Natural killer cell treated with Interleukin-12 subunit alpha and Interleukin-12 subunit beta and Interleukin-15 and Interleukin-18, amount 100 ng/mL, for 72 hours (primary cell): ENCODE data around the gene NME2. TPM values are rescaled to one million over a fixed set of nuclear protein-coding genes. Genes with fewer than 3 reads are reported as not detected.
"Not testable (repeated sequence)": the region's sequence is repeated elsewhere in the genome, so short reads cannot be mapped to it uniquely, and the experiment has no call there.

Source experiments
- ATAC-seq, 2 donors: fragments of 150-1000 bp; cut with Tn5 transposase in 1 of 2; sonication (Bioruptor Pico), chemical (Tn5 transposase) in 1 of 2; 2 replicates each; pipeline ENCODE4 v1.10.0; 2021
- DNase-seq: peaks from one replicate; pipeline ENCODE4 v3.0.0; 2022; ENCODE audit warnings: low spot score
- H3K27ac Mint-ChIP-seq, 2 donors: 1 replicate in 1 of 2; 2 replicates in 1 of 2; pipeline ENCODE4 v1.8.0; 2022; ENCODE audit warnings: mixed read lengths in 2 of 2, mild to moderate bottlenecking in 1 of 2, moderate library complexity in 1 of 2
- H3K27me3 Mint-ChIP-seq, 2 donors: 1 replicate in 1 of 2; 2 replicates in 1 of 2; pipeline ENCODE4 v1.8.0; 2022; ENCODE audit warnings: mixed read lengths in 2 of 2
- H3K36me3 Mint-ChIP-seq: one replicate; pipeline ENCODE4 v1.8.0; 2022; ENCODE audit warnings: mixed read lengths
- H3K4me1 Mint-ChIP-seq, 2 donors: 1 replicate in 1 of 2; 2 replicates in 1 of 2; pipeline ENCODE4 v1.8.0; 2022; ENCODE audit warnings: low read depth in 2 of 2, mixed read lengths in 2 of 2, mild to moderate bottlenecking in 1 of 2
- H3K4me3 Mint-ChIP-seq: one replicate; pipeline ENCODE4 v1.8.0; 2022; ENCODE audit warnings: mixed read lengths
- H3K9me3 Mint-ChIP-seq: 2 replicates; pipeline ENCODE4 v1.8.0; 2022; ENCODE audit warnings: mixed read lengths
- total RNA-seq, 2 donors: library from RNA; stranded (reverse); gene quantifications; one replicate each; pipeline ENCODE4 v1.2.3, GENCODE V29; 2022

Gene NME2
- total RNA-seq: 100 to 1,000 TPM; 401 to 499 TPM

DNA sequence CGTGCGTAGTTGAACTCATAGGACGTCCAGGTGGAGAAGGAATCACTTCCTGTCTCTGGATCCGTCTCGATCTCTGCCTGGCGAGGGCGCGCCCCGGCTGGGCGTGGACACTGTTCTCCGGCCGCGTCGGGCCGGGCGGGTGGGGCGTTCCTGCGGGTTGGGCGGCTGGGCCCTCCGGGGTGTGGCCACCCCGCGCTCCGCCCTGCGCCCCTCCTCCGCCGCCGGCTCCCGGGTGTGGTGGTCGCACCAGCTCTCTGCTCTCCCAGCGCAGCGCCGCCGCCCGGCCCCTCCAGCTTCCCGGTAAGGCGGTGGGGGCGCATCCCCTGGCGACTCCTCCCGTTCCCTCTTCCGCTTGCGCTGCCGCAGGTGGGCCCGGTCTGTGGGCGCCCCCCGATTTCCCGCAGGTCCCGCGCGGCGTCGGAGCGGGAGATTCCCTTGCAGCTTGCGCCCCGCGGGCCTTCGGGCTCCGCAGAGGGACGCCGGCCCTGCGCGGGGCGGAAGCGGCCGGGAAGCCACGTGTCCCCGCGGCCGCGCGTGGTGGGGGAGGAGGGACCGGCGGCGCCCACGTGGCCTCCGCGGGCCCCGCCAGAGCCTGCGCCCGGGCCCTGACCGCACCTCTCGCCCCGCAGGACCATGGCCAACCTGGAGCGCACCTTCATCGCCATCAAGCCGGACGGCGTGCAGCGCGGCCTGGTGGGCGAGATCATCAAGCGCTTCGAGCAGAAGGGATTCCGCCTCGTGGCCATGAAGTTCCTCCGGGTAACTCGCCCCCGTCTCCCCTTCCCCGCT, at the start of gene NME2:
Gene NME2, plus strand, starts transcription at position 214 of the 789 bp plus-strand sequence. Its CDS starts 420 bp downstream, at position 634.
- Mint-ChIP-seq H3K27ac (peak within 1 kb of the TSS; percentile 93 to 94), H3K4me1 (peaks cover 18 to 30% of the 10 kb centered on the region in 2 donors), H3K4me3 (peak within 1 kb of the TSS; percentile 99), H3K27me3 (no peaks in the 10 kb centered on the region), H3K36me3 (peaks cover 27% of the 10 kb centered on the region), H3K9me3 (no peaks in the 10 kb centered on the region)
- DNase-seq (peak; percentile 89), ATAC-seq (peak; percentile 94 to 96)

DNA sequence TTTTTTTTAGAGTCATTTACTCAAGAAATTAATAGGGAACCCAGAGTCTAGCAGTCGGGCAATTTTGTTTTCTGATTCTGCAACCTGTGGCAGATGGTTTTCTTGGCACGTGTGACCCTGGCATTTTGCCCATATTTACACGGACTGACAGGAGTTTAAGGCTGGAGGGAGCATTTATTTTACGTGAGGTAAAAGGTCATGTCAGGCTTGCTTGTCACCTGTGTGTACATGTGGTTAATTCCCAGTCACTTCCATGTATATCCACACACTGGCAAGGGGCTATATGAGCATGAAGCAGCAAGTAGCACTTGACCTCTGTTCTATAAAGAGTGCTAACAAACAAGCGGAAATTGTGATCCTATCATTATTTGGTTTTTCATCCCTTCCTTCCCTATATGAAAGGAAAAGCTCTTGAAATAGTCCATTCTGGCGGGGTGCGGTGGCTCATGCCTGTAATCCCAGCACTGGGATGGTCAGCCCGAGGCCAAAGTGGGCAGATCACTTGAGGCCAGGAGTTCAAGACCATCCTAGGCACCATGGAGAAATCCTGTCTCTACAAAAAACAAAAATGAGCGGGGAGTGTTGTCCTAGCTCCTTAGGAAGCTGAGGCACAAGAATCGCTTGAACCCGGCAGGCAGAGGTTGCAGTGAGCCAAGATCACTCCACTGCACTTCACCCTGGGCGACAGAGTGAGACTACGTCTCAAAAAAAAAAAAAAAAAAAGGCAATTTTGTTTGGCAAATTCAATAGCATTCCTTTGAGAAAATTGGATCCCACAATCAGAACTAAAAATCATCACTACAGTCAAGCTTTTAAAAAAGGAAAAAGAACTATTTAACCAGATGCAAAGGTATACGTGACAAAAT, 47.6 kb upstream of the NME2 start:
- H3K9me3 Mint-ChIP-seq: no peaks in the 10 kb centered on the region
- no peaks in the 10 kb centered on the region for H3K27me3 Mint-ChIP-seq
- H3K36me3 Mint-ChIP-seq: no peaks in the 10 kb centered on the region
- peaks cover 30 to 40% of the 10 kb centered on the region in 2 donors for H3K4me1 Mint-ChIP-seq
- ATAC-seq (no peak), DNase-seq (no peak)
- peak overlapping the region; percentile 33 to 98 for H3K27ac Mint-ChIP-seq
- H3K4me3 Mint-ChIP-seq: peak overlapping the region; percentile 99

- DNase-seq: no peak
- Mint-ChIP-seq H3K27ac (peak overlapping the region; percentile 97 to 98), H3K4me3 (peak overlapping the region; percentile 99), H3K36me3 (no peaks in the 10 kb centered on the region), H3K4me1 (peaks cover 30 to 40% of the 10 kb centered on the region in 2 donors), H3K27me3 (no peaks in the 10 kb centered on the region), H3K9me3 (no peaks in the 10 kb centered on the region)
- ATAC-seq: peak; percentile 1 to 19
Measured at GRCh38 chr17:51119415-51120356, 46.5 kb upstream of the NME2 start.

- Mint-ChIP-seq H3K9me3 (no peaks in the 10 kb centered on the region), H3K4me1 (peaks cover 30 to 40% of the 10 kb centered on the region in 2 donors), H3K36me3 (no peaks in the 10 kb centered on the region), H3K4me3 (peak overlapping the region; percentile 99), H3K27me3 (no peaks in the 10 kb centered on the region), H3K27ac (peak overlapping the region; percentile 97 to 98)
- DNase-seq (peak; percentile 66), ATAC-seq (peak; percentile 41)
Measured at GRCh38 chr17:51120357-51120738, 45.9 kb upstream of the NME2 start.

DNA sequence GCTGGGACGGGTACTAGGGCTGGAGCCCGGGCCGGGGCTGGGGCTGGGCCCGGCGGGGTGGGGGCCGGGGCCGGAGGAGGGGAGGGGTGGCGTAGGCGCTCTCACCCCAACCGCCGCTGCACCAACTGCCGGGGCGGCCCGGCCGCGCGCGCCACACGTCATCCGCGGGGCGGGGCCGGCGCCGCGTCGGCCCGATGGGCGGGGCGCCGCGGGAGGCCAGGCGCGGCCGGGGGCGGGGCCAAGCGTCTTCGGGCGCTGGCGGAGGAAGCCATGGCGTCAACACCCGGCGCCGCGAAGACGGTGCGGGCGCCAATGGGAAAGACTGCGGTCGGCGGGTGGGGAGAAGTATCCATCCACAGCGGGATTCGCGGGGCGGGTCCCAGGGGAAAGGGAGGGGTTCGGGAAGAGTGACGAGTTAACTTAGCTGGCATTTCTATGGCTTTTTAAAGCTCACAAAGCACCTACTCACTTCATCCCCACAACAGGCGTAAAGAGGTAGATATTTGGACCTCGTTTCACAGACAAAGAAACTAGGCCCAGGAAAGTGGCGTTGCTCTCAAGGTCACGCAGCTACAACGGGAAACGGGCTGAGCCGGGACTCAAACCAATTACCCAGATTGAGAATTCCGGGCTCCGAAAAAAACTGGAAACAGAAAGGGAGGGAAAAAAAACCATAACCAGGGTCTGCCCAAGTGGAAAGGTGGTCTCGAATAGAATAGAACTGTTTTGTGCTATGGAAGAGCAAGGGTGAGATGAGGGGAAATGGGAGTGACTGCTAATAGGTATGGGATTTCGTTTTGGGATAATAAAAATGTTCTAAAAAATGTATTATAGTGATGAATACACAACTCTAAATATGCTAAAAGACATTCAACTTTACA, 45.2 kb upstream of the NME2 start, which contains the start of gene SPAG9:
Gene SPAG9, minus strand, starts transcription at position 130 of the 881 bp plus-strand sequence. CDS start 212 bp downstream, outside the sequence.
- H3K4me1 Mint-ChIP-seq: peaks cover 30 to 40% of the 10 kb centered on the region in 2 donors
- peak within 1 kb of the TSS; percentile 99 for H3K4me3 Mint-ChIP-seq
- peak within 1 kb of the TSS; percentile 97 to 98 for H3K27ac Mint-ChIP-seq
- no peaks in the 10 kb centered on the region for H3K9me3 Mint-ChIP-seq
- ATAC-seq (peak; percentile 93 to 94), DNase-seq (peak; percentile 94)
- no peaks in the 10 kb centered on the region for H3K36me3 Mint-ChIP-seq
- no peaks in the 10 kb centered on the region for H3K27me3 Mint-ChIP-seq

- DNase-seq (peak; percentile 87), ATAC-seq (peak; percentile 47 to 63)
- Mint-ChIP-seq H3K27me3 (no peaks in the 10 kb centered on the region), H3K4me3 (peak overlapping the region; percentile 99), H3K4me1 (peaks cover 26 to 36% of the 10 kb centered on the region in 2 donors), H3K36me3 (no peaks in the 10 kb centered on the region), H3K9me3 (no peaks in the 10 kb centered on the region), H3K27ac (peak overlapping the region; percentile 97 to 98)
Measured at GRCh38 chr17:51121620-51122472, 44.4 kb upstream of the NME2 start.

GRCh38 chr17:51122473-51123115, 43.6 kb upstream of the NME2 start:
- DNase-seq, H3K36me3 Mint-ChIP-seq, H3K27me3 Mint-ChIP-seq, ATAC-seq, H3K9me3 Mint-ChIP-seq: not testable (repeated sequence)
- Mint-ChIP-seq H3K4me3 (peak overlapping the region; percentile 99), H3K27ac (peak overlapping the region; percentile 97 to 98), H3K4me1 (peaks cover 25 to 32% of the 10 kb centered on the region in 2 donors)

DNA sequence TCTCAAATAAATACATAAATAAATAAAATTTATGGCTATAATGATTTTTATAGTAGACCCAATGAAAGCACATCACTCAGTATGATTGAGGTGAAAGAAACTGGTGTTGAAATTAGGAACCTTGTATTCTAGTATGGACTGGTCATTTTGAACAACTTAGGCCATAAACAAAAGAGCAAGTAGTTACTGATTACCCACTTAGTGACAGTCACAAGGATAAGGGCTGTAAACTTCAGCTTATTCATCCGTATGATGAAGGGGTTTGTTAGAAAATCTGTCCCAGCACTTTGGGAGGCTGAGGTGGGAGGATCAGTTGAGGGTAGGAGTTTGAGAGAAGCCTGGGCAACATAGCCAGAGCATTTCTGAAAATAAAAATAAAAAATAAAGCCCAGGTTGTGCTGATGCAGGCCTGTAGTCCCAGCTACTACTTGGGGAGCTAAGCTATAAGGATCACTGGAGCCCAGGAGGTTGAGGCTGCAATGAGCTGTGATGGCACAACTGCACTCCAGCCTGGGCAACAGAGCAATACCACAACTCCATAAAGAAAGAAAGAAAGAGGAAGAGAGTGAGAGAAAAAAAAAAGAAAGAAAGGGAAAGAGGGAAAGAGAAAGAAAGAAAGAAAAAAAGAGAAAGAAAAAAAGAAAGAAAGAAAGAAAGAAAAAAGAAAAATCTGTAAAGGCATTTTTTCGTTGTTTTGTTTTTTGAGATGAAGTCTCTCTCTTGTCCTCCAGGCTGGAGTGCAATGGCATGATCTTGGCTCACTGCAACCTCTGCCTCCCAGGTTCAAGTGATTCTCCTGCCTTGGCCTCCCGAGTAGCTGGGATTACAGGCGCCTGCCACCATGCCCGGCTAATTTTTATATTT, 41.3 kb upstream of the NME2 start:
- DNase-seq (no peak), ATAC-seq (no peak)
- H3K27ac Mint-ChIP-seq: no peak overlapping the region
- H3K9me3 Mint-ChIP-seq: no peaks in the 10 kb centered on the region
- no peak overlapping the region for H3K4me3 Mint-ChIP-seq
- H3K36me3 Mint-ChIP-seq: no peaks in the 10 kb centered on the region
- peaks cover 16 to 17% of the 10 kb centered on the region in 2 donors for H3K4me1 Mint-ChIP-seq
- H3K27me3 Mint-ChIP-seq: no peaks in the 10 kb centered on the region

- Mint-ChIP-seq H3K9me3 (no peaks in the 10 kb centered on the region), H3K36me3 (no peaks in the 10 kb centered on the region), H3K27me3 (no peaks in the 10 kb centered on the region), H3K4me1 (peaks cover 0 to 3% of the 10 kb centered on the region in 2 donors), H3K4me3 (no peak overlapping the region), H3K27ac (no peak overlapping the region)
- peak; percentile 62 for DNase-seq
- ATAC-seq: peak in 1 of 2 donors; percentile 45
Measured at GRCh38 chr17:51128076-51128475, 38.1 kb upstream of the NME2 start.

DNA sequence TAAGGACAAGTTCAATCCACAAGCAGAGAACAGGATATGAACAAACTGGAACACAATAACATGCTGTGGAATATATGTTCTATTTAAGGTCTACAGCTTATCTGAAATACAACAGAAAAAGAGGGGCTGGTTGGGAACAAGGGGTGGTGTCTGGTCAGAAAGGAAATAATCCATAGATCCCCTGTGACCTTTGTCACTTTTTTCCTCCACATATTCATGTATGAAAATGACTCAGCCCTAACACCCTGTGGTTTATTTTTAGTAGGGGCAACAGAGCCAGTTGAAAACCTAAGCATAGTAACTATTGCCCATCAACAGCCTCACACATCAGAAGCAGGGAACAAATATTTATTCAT, 33.3 kb upstream of the NME2 start:
- no peaks in the 10 kb centered on the region for H3K9me3 Mint-ChIP-seq
- no peak overlapping the region for H3K4me3 Mint-ChIP-seq
- H3K27me3 Mint-ChIP-seq: no peaks in the 10 kb centered on the region
- peaks cover 0 to 7% of the 10 kb centered on the region in 2 donors for H3K4me1 Mint-ChIP-seq
- no peak for DNase-seq
- H3K27ac Mint-ChIP-seq: no peak overlapping the region
- H3K36me3 Mint-ChIP-seq: no peaks in the 10 kb centered on the region
- ATAC-seq: peak in 1 of 2 donors; percentile 51

DNA sequence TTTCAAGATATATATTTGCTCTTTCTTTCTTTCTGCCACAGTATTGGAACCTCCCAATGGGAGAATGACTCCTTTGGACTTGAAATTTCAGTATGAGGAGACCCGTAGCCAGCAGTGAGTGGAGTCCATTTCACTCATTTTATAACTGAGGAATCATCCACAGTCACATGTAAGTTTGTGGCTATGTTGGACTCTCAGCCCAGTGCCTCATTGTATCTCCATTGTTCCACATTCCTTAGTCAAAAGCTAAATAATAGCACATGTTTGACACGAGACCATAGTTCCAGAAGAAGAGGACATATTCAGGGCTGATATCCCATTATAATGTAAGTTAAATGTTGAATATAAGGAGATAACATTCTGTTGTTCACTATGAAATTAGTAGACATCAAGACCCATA, 32.8 kb upstream of the NME2 start:
- Mint-ChIP-seq H3K36me3 (no peaks in the 10 kb centered on the region), H3K4me3 (no peak overlapping the region), H3K27ac (no peak overlapping the region), H3K27me3 (no peaks in the 10 kb centered on the region), H3K4me1 (peaks cover 0 to 7% of the 10 kb centered on the region in 2 donors), H3K9me3 (no peaks in the 10 kb centered on the region)
- no peak for DNase-seq
- no peak for ATAC-seq
